ENCODE measurements around the gene HTD2.
"Not testable (repeated sequence)": the region's sequence is repeated elsewhere in the genome, so short reads cannot be mapped to it uniquely, and the experiment has no call there.

DNA sequence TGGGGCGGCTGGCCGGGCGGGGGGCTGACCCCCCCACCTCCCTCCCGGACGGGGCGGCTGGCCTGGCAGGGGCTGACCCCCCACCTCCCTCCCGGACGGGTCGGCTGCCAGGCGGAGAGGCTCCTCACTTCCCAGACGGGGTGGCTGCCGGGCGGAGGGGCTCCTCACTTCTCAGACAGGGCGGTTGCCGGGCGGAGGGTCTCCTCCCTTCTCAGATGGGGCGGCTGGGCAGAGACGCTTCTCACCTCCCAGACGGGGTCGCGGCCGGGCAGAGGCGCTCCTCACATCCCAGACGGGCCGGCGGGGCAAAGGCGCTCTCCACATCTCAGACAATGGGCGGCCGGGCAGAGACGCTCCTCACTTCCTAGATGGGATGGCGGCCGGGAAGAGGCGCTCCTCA is 15.9 kb upstream of the HTD2 start:
- not testable (repeated sequence) for TF ChIP-seq CTCF (IDR thresholded peaks at IDR 0.05); EZH2 (IDR thresholded peaks at IDR 0.05; ENCODE audit: borderline replicate concordance, insufficient read depth, low read depth, low read length, poor library complexity, severe bottlenecking)

Data from B cell (primary cell).